HPDE6-E6E7 (cell line): ENCODE measurements around the gene AKNAD1.

Experiments used
- DNase-seq: peaks from one replicate; pipeline ENCODE4 v3.0.0; 2011; ENCODE audit warnings: missing footprints; ENCODE audit errors: extremely low spot score

Gene AKNAD1

DNA sequence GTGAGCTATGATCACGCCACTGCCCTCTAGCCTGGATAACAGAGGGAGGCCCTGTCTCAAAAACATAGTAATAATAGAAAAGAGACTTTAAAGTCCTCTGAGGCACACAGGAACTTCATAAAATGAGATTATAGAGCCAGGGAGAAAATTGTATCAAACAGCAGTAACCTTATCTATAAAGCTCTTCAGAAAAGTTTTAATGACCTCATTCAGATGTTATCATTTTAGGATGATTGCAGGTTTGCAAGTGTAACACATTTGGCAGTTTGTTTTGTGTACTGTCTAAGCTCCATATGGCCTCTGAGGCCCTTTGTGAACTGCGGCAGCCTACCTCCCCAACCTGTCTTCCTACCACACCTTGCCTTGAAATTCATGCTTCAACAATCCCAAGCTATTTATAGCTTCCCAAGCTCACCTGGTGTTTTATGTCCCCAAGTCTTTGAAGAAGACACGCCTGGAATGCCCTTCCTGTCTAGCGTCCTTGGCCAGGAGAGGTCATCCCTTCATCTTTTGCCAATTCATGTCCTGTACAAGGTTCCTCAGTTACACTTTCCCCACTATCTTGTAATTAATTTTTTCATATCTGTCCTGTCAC, 8.5 kb upstream of the AKNAD1 start:
- DNase-seq = no peak

DNA sequence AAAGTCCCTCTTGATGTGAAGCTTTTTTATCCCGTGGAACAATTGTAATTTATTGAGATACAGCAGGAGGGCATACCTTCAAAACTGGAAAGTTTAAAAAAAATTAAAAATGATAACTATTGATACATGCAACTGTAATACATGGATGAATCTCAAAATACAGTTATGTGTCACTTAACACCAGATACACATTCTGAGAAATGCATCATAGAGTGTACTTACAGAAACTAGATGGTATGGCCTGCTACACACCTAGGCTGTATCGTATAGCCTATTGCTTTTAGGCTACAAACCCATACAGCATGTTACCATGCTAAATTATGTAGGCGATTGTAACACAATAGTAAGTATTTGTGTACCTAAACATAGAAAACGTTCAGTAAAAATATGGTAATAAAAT, 7.1 kb upstream of the AKNAD1 start:
- no peak for DNase-seq

GRCh38 chr1:108862698-108863477, 6.0 kb upstream of the AKNAD1 start:
- DNase-seq = no peak

- DNase-seq = no peak
These were observed 5.2 kb upstream of the AKNAD1 start for GRCh38 chr1:108862017-108862610.

- DNase-seq = no peak
These were observed 4.7 kb upstream of the AKNAD1 start for GRCh38 chr1:108861566-108861965.

- DNase-seq = no peak
These were observed 3.5 kb upstream of the AKNAD1 start for GRCh38 chr1:108860190-108860907.

DNA sequence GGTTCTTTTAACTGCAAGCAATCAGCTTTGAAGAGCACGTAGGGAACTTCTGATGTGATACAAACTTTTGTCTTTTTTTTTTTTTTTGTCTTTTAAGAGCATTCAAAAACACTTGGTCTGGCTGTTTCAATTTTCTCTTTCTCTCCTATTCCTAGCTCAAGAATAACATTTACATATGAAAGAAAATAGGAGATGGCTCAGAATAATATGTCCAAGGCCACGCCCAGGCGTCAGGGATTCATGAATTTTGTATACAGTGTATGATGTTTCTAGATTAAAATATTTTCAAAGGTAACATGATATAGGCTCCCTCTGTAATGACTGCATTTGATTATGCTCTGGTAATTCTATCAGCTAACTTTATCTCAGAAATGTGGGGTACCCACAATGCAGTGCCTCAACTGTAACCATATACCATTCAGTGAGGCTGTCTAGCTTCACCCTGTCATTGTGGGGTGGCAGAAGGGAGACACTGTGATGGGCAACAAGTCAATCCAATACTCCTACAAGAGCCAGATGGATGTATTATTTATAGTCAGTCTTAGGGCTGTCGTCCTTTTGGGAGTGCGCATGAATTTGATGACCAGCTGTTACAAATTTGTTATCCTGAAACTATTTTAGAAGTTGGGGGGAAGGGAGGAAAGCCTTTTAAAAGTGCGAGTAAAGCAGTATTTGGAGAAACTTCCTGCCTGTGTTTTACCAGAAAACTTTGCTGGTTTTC, 1.5 kb upstream of the AKNAD1 start:
- DNase-seq = no peak

- DNase-seq = no peak
These were observed 2.5 kb downstream of the AKNAD1 start for GRCh38 chr1:108854221-108855019.

- no peak for DNase-seq
These were observed 4.5 kb downstream of the AKNAD1 start for GRCh38 chr1:108852221-108852975.

DNA sequence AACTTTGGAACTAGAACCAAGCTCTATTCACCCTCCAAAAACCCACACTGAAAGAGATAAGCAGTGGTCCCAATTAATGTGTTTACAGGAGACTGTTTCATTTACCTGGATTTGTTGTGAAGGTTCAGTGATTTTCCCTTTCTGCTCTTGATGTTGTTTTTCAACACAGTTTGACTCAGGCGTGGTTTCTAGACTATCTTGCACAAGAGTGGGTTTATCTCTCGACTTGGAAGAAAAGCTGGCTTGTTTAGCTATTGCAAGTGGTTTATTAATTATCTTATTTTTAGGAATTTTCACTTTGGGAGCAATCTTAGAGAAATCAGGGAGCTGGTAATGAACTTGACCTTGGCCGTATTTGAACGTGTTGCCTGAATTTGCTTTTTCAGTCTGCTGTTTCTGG, 5.3 kb downstream of the AKNAD1 start:
- no peak for DNase-seq

DNA sequence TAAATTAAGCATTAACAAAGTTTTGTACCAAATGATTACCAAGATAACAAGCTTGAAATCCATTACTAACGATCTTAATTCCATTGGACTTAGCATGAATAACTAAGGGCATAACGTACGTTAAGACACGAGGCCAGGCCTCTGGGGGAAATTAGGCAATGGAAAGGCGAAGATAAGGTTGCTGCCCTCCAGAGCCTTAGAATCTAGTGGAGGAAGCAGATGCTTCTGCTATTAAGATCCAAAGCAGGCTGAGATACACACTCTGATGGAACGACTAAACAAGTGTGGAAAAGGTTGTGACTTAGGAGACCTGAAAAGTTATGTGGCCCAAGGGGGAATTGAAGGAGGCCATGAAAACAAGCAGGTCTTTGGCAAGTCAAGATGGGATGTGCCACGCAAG, 6.0 kb downstream of the AKNAD1 start:
- no peak for DNase-seq

- DNase-seq = no peak
These were observed 8.1 kb downstream of the AKNAD1 start for GRCh38 chr1:108848806-108849205.

DNA sequence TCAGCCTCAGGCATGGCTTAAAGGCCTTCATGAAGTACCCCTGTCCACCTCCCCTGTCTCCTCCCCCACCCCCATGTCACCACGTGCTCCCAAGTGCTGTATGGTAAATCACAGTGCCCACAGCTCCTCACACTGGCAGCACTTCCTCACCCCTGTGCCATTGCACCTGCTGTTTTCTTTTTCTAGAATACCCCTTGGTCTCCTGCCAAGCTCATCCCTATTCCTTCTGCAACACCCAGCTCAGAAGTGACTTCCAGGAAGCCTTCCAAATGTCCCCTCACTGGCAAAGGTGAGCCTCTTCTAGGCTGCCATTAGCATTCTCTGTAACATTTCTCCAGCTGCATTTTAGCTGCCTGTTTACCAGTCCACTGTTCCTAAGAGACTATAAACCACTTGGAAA, 9.4 kb downstream of the AKNAD1 start:
- no peak for DNase-seq

- DNase-seq = peak; percentile 12
These were observed 10.9 kb downstream of the AKNAD1 start for GRCh38 chr1:108845991-108846390.

DNA sequence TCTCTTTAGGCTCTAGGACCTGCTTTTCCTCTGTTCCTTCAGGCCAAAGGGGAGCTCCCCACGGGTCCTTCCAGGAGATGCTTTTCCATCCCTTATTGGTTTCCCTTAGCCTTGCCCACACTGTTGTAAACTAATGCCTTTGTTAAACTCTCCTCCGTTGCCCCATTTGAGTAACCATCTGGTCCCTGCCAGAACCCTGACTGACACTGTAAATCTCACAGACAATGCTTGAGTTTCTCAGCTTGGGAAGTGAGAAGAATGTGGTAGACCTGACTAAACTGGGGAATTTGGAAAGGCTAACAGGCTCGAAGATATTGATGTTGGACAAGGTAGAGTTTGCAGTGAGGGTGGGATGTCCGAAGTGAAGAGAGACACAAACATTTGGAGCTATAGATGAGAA, 11.4 kb downstream of the AKNAD1 start:
- DNase-seq = no peak

- DNase-seq = no peak
These were observed 13.3 kb downstream of the AKNAD1 start for GRCh38 chr1:108843390-108844137.

- no peak for DNase-seq
These were observed 14.2 kb downstream of the AKNAD1 start for GRCh38 chr1:108842525-108843181.

DNA sequence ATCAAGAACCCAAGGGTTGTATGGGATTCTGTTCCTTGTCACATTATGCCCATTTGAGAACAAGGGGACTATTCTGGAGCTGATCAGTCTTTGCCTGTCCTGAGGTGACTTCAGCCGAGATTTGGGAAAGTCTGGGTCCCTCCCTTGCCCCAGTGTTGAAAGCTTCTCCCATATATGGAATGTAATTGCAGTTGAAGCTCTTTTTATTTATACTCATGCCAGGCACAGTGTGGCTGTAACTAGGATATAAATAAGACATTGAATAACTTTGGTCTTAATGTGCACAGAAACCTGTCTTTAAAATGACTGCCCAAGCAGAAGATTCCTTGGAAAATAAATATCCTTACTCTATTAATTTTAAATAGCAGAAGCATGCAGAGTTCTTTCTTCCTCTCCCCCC, 15.2 kb downstream of the AKNAD1 start:
- DNase-seq = no peak

GRCh38 chr1:108832929-108833328, 24.0 kb downstream of the AKNAD1 start:
- DNase-seq = no peak
